T follicular helper cell (primary cell): ENCODE results near the gene CDH5.

Source experiments
- DNase-seq: peaks from one replicate; pipeline ENCODE4 v3.0.0-alpha.2; 2020; ENCODE audit warnings: low read depth

The CDH5 gene

GRCh38 chr16:66353055-66353454 is 13.4 kb upstream of the CDH5 start:
- DNase-seq = no peak

- no peak for DNase-seq
These were observed 12.2 kb upstream of the CDH5 start for GRCh38 chr16:66354034-66354909.

GRCh38 chr16:66355526-66355925 is 11.0 kb upstream of the CDH5 start:
- DNase-seq = no peak

- no peak for DNase-seq
These were observed 9.0 kb upstream of the CDH5 start for GRCh38 chr16:66357523-66357928.

- no peak for DNase-seq
These were observed 8.3 kb upstream of the CDH5 start for GRCh38 chr16:66358231-66358630.

- no peak for DNase-seq
These were observed 7.5 kb upstream of the CDH5 start for GRCh38 chr16:66359012-66359411.

GRCh38 chr16:66359811-66360608 is 6.5 kb upstream of the CDH5 start:
- no peak for DNase-seq

- no peak for DNase-seq
These were observed 5.7 kb upstream of the CDH5 start for GRCh38 chr16:66360624-66361324.

- no peak for DNase-seq
These were observed 4.8 kb upstream of the CDH5 start for GRCh38 chr16:66361604-66362135.

- no peak for DNase-seq
These were observed 3.2 kb upstream of the CDH5 start for GRCh38 chr16:66363211-66363777.

- DNase-seq = no peak
These were observed 2.2 kb upstream of the CDH5 start for GRCh38 chr16:66364117-66364958.

- DNase-seq = no peak
These were observed 1.6 kb upstream of the CDH5 start for GRCh38 chr16:66364959-66365306.

- no peak for DNase-seq
These were observed 840 bp upstream of the CDH5 start for GRCh38 chr16:66365651-66366050.

- no peak for DNase-seq
These were observed 1.7 kb downstream of the CDH5 start for GRCh38 chr16:66367968-66368891.

GRCh38 chr16:66369055-66369592 is 2.6 kb downstream of the CDH5 start:
- no peak for DNase-seq

GRCh38 chr16:66370786-66371684 is 4.5 kb downstream of the CDH5 start:
- DNase-seq = no peak

GRCh38 chr16:66372078-66372897 is 5.8 kb downstream of the CDH5 start:
- no peak for DNase-seq

GRCh38 chr16:66372898-66373155 is 6.3 kb downstream of the CDH5 start:
- no peak for DNase-seq
